HG03280 (cell line): ENCODE measurements around the gene RHBDD3.

Source experiments
- ATAC-seq: cut with Tn5 transposase; IDR thresholded peaks from one replicate; pipeline ENCODE4 v1.9.1; 2021; ENCODE audit warnings: mild to moderate bottlenecking, moderate library complexity; ENCODE audit not compliant: unreplicated experiment

Gene RHBDD3

GRCh38 chr22:29306175-29306834, 38.5 kb upstream of the RHBDD3 start, which contains the start of gene GAS2L1:
TSS of gene GAS2L1 (plus strand) at chr22:29306650. CDS start at chr22:29308106, 1,456 bp downstream.
- ATAC-seq, result no peak

DNA sequence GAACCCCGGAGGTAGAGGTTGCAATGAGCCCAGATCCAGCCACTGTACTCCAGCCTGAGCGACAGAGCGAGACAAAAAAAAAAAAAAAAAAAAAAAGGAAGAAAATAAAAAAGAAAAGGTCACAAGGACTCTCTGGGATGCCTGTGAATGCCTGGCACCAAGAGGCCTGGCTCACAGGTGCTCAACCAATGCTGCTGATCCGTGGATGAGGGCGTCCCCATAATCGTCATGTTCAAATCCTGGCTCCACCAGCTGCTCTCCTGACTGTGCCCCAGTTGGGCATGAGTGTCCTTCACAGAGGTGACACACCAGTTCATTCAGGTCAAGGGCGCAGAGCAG, 38.0 kb upstream of the RHBDD3 start:
- ATAC-seq, result no peak

- ATAC-seq, result no peak
These were observed 35.1 kb upstream of the RHBDD3 start for GRCh38 chr22:29302681-29303465.

DNA sequence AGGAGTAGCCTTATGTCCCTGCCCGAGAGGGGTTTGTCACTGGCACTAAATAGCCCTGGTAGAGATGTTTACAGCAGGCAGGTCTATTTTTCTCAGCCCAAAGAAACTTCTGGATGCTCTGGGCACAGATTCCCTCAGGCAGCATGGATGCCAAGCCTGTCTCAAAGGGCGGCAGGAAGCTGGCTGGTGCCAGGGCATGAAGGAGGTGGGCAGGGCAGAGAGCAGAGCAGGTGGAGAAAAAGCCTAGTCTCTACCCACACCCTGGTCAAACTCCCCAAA, 34.6 kb upstream of the RHBDD3 start:
- ATAC-seq, result no peak

- no peak for ATAC-seq
These were observed 34.1 kb upstream of the RHBDD3 start for GRCh38 chr22:29301716-29302401.

- no peak for ATAC-seq
These were observed 33.2 kb upstream of the RHBDD3 start for GRCh38 chr22:29300807-29301601.

GRCh38 chr22:29300467-29300806, 32.7 kb upstream of the RHBDD3 start:
- no peak for ATAC-seq

DNA sequence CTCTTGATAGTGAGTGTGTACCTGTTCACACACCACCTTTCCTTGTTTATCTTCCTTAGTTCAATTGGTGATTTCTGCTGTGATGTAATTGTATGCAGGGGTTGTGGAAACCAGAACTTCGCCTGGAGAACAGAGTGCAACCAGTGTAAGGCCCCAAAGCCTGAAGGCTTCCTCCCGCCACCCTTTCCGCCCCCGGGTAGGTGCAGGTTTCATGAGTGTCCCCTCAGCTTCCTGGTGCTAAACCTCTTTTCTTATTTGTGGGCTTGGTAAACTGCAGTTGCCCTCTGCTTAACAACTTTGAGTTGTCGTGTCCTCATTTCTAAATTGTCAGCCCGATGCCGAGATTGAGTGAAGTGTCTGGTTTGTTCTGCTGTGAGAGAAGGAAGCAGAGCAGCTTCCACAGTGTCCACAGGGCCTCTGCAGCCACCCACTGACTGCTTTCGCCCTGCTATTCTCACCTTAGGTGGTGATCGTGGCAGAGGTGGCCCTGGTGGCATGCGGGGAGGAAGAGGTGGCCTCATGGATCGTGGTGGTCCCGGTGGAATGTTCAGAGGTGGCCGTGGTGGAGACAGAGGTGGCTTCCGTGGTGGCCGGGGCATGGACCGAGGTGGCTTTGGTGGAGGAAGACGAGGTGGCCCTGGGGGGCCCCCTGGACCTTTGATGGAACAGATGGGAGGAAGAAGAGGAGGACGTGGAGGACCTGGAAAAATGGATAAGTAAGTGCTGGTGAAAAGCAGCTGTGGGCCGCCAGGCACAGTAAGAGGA, 31.5 kb upstream of the RHBDD3 start:
- ATAC-seq, result no peak

- no peak for ATAC-seq
These were observed 30.9 kb upstream of the RHBDD3 start for GRCh38 chr22:29298641-29299040.

DNA sequence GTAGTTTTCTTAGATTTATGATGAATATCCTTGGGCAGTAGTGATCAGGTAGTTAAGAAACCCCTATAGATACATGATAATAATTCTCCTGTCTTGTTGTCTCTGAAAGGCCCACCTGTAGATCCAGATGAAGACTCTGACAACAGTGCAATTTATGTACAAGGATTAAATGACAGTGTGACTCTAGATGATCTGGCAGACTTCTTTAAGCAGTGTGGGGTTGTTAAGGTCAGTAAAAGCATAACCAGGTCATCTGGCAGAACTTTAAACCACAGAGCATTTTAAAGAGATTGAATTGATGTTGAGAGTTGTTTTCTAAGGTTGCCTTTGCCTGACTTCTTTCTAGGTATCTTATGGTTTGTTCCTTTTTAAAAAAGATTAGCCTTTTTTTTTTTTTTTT, 24.6 kb upstream of the RHBDD3 start:
- ATAC-seq, result no peak

- ATAC-seq, result no peak
These were observed 23.4 kb upstream of the RHBDD3 start for GRCh38 chr22:29291215-29291614.

GRCh38 chr22:29290061-29290460, 22.3 kb upstream of the RHBDD3 start:
- ATAC-seq, result no peak

- ATAC-seq, result no peak
These were observed 21.1 kb upstream of the RHBDD3 start for GRCh38 chr22:29288837-29289236.

GRCh38 chr22:29284196-29284595, 16.4 kb upstream of the RHBDD3 start:
- ATAC-seq, result no peak

DNA sequence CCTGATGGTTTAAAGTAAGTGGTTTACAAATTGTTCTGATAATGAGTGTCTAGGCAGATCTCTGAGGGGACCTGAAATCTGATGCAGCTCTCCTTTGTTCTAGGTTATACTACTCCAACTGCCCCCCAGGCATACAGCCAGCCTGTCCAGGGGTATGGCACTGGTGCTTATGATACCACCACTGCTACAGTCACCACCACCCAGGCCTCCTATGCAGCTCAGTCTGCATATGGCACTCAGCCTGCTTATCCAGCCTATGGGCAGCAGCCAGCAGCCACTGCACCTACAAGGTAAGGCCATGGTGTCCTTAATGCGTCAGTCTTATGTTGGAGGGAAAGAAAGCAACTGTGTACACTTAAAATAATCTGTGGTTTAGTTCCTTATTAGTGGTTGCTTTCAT, 10.1 kb upstream of the RHBDD3 start:
- no peak for ATAC-seq

DNA sequence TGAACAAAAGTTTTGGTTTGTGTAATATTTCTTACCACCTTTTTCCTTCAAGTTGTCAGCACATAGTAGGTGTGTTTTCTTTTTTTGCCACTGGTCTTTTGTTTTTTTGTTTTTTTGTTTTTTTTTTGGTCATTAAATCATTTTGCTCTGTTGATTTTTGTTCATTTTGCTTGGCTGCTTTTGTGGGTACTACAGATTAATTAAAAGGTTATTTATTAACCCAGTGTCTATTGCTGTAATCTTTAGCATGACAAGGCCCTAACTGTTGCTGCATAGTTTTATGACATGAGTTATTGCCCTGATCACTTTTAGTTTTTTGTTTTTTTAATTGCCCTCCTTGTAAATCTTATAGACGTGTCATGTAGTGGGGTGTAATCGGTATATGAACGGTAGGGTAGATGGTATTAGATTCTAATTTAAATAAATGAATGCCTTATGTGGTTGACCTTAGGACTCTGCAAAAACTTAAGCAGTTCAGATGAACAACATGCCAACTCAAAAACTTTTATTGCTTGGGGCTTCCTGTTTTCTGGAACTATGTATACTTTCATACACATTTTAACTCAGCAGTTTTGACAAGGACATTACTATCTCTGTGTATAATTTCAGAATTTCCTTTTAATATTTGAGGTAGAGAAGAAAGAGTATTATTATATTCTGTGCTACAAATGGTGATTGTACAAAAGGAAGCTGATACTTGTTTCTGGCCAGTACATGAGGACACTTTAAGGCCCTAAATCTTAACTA, 8.2 kb upstream of the RHBDD3 start:
- no peak for ATAC-seq

DNA sequence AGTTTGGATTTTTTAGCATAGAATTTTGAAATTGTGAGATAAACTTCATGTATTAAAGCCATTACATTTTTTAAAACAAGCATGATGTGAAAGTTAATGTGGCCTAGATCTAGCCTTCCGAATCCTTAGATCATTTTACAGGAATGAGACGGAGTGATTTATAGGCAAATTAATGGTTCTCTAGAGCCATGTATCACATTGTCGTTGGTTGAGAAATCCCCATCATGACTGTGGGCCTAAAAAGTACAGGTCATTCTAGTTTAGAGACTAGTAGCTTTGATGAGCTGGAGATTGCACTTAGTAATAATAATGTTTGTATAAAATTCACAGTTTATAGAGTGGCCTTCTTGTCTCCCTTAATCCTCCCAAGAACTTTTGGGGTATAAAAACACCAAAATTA, 7.4 kb upstream of the RHBDD3 start:
- no peak for ATAC-seq

DNA sequence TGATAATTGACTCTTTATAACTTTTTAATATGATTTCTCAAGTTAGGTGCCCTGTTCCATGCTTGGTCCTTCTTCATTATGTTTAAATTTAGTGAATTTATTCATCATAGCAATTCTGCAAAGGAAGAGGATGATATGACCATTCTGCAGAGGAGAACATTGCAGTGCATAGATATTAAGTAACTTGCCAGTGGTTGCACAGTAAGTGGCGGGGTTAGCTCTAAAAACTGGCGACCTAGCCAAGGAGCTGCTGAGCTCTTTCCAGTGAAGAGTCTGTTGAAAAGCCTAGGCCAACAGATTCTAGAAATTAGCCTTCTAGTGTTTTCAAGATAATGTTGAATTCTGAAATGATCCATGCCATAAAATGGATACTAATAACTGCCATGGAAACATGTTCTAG, 4.8 kb upstream of the RHBDD3 start:
- no peak for ATAC-seq

DNA sequence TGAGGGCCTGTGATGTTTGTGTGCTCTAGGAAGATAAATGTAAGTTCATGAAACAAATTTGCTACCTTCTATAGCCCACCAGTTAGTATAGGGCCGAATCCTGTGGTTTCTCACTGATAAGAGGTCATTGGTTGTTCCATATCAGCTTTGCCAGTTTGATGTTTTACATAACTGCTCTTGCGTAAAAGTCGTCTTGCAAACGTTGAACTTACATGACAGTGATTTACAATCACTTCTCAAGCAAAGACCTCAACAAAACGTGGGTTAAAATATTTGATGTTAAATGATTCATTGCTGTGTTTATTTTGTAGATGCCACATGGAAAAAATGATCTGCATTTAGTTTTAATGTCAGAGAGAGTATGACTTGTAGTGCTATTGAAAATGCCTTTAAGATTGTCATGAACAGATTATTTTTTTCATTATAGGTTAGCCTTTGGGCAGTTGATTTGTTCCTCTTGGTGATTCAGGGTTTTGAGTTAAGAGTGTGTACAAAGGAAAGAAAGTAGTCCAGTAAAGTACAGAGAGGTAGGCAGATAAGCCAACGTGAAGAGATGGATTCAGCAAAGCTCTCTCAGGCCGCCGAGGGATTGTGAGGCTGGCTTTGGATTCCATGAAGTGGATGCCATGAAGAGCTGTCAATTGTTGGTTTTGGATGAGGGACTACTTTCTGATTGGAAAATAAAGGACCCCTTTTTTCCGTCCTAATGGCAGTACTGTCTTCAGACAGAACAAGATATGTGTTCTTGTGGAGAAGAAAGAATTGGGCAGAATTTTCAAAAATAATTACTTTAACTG, 2.9 kb upstream of the RHBDD3 start:
- no peak for ATAC-seq
